ENCODE measurements around the gene TMEM151B. TPM values are rescaled to one million over a fixed set of nuclear protein-coding genes. Genes with fewer than 3 reads are reported as not detected.

Gene TMEM151B
- total RNA-seq, 4 donors from 2014 or later = 0.14 to 3.8 (median 1.7) TPM

- H3K4me3 ChIP-seq = no peak overlapping the region
- H3K27me3 ChIP-seq = no peaks in the 10 kb centered on the region
- in situ Hi-C loops (cut with MboI; ENCODE audit: low pct_ligation_motif_present in 1 of 4, low pct_unique_long_range_greater_than_20kb in 1 of 4, low sequenced_read_pairs in 3 of 4) = no loop called here
These were observed 26.9 kb upstream of the TMEM151B start for GRCh38 chr6:44243345-44243744.

GRCh38 chr6:44245391-44245911 lies 24.8 kb upstream of the TMEM151B start:
- TF ChIP-seq, protein P1, sequence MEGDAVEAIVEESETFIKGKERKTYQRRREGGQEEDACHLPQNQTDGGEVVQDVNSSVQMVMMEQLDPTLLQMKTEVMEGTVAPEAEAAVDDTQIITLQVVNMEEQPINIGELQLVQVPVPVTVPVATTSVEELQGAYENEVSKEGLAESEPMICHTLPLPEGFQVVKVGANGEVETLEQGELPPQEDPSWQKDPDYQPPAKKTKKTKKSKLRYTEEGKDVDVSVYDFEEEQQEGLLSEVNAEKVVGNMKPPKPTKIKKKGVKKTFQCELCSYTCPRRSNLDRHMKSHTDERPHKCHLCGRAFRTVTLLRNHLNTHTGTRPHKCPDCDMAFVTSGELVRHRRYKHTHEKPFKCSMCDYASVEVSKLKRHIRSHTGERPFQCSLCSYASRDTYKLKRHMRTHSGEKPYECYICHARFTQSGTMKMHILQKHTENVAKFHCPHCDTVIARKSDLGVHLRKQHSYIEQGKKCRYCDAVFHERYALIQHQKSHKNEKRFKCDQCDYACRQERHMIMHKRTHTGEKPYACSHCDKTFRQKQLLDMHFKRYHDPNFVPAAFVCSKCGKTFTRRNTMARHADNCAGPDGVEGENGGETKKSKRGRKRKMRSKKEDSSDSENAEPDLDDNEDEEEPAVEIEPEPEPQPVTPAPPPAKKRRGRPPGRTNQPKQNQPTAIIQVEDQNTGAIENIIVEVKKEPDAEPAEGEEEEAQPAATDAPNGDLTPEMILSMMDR (IDR thresholded peaks at IDR 0.05) = no peak
- TF ChIP-seq POLR2A (IDR thresholded peaks at IDR 0.05) (no peak), EP300 (IDR thresholded peaks at IDR 0.05; ENCODE audit: low read depth) (no peak), POLR2AphosphoS5 (IDR thresholded peaks at IDR 0.05) (no peak)
- H3K4me3 ChIP-seq = peak overlapping the region; percentile 54 to 98 (median 83)
- H3K36me3 ChIP-seq = peaks cover 0 to 17% (median 5%) of the 10 kb centered on the region in 4 donors
- intact Hi-C loops (cut with DNase I; ENCODE audit: low total_unique reads) (no loop called here), in situ Hi-C loops (cut with MboI; ENCODE audit: low pct_ligation_motif_present in 1 of 4, low pct_unique_long_range_greater_than_20kb in 1 of 4, low sequenced_read_pairs in 3 of 4) (no loop called here)
- 79 to 85% methylated on average over 7 to 12 of the region's 12 CpGs for WGBS, 2 donors (ENCODE audit: low coverage in 1 of 2)
- no peak for DNase-seq
- no peaks in the 10 kb centered on the region for H3K27me3 ChIP-seq
- peak overlapping the region; percentile 93 to 99 (median 95) for H3K27ac ChIP-seq
- no peaks in the 10 kb centered on the region for H3K9me3 ChIP-seq
- peaks cover 4 to 28% (median 16%) of the 10 kb centered on the region in 4 donors for H3K4me1 ChIP-seq

More at GRCh38 chr6:44243345-44243744, 26.9 kb upstream of the TMEM151B start:
- TF ChIP-seq POLR2AphosphoS5 (IDR thresholded peaks at IDR 0.05) (no peak), EP300 (IDR thresholded peaks at IDR 0.05; ENCODE audit: low read depth) (no peak), POLR2A (IDR thresholded peaks at IDR 0.05) (no peak)
- TF ChIP-seq, protein P1 (IDR thresholded peaks at IDR 0.05) = no peak
- intact Hi-C loops (cut with DNase I; ENCODE audit: low total_unique reads) = no loop called here
- 90% methylated on average over 7 of the region's 7 CpGs; no CpG with 5 or more reads in 1 of the 2 donors for WGBS, 2 donors (ENCODE audit: low coverage in 1 of 2)
- Histone ChIP-seq H3K27ac (no peak overlapping the region), H3K4me1 (peaks cover 0 to 14% (median 8%) of the 10 kb centered on the region in 4 donors), H3K36me3 (no peaks in the 10 kb centered on the region), H3K9me3 (no peaks in the 10 kb centered on the region)
- no peak for DNase-seq

- peak overlapping the region; percentile 54 to 98 (median 83) for H3K4me3 ChIP-seq
- peaks cover 4 to 28% (median 16%) of the 10 kb centered on the region in 4 donors for H3K4me1 ChIP-seq
- in situ Hi-C loops (cut with MboI; ENCODE audit: low pct_ligation_motif_present in 1 of 4, low pct_unique_long_range_greater_than_20kb in 1 of 4, low sequenced_read_pairs in 3 of 4) (no loop called here), intact Hi-C loops (cut with DNase I; ENCODE audit: low total_unique reads) (no loop called here)
- peak; percentile 91 for DNase-seq
- peaks cover 0 to 23% (median 8%) of the 10 kb centered on the region in 4 donors for H3K36me3 ChIP-seq
- TF ChIP-seq POLR2AphosphoS5 (IDR thresholded peaks at IDR 0.05) (peak in 2 of 3 donors; percentile 19 to 68), POLR2A (IDR thresholded peaks at IDR 0.05) (no peak), EP300 (IDR thresholded peaks at IDR 0.05; ENCODE audit: low read depth) (no peak)
- TF ChIP-seq, protein P1 (IDR thresholded peaks at IDR 0.05) = peak in 1 of 5 experiments; percentile 4
- no peaks in the 10 kb centered on the region for H3K27me3 ChIP-seq
- peak overlapping the region; percentile 93 to 99 (median 95) for H3K27ac ChIP-seq
- no peaks in the 10 kb centered on the region for H3K9me3 ChIP-seq
- WGBS, 2 donors (ENCODE audit: low coverage in 1 of 2) = 0 to 1% methylated on average over 1 to 55 of the region's 62 CpGs
These were observed 24.2 kb upstream of the TMEM151B start for GRCh38 chr6:44245912-44246662.

DNA sequence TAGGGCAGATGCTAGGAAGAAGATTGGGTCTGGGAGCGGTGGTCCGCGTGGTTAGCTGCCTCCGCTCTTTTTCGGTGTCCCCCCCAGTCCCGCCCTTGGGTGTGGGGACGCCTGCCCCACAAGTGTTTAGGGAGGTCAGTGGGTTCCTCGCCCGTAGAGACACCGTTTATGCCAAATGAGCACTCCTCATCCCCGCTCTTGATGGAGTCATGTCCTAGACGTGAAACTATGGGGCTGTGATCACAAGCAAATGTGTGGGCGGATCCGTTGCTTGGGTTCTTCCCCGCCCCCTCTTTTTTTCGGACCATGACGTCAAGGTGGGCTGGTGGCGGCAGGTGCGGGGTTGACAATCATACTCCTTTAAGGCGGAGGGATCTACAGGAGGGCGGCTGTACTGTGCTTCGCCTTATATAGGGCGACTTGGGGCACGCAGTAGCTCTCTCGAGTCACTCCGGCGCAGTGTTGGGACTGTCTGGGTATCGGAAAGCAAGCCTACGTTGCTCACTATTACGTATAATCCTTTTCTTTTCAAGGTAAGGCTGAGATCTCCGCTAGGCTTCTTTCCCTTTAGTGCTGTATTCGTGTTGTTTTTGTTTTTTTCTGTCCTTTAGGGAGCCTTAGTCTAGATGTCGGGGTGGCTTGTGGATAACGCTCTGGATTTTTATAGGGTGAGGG lies 23.4 kb upstream of the TMEM151B start, which contains the start of gene HSP90AB1:
HSP90AB1 (plus strand) TSS at position 439 of the 675 bp plus-strand sequence. CDS start 1,529 bp downstream, outside the sequence.
- Histone ChIP-seq H3K36me3 (peaks cover 0 to 30% (median 11%) of the 10 kb centered on the region in 4 donors), H3K27ac (peak within 1 kb of the TSS; percentile 93 to 99 (median 95)), H3K4me3 (peak within 1 kb of the TSS; percentile 77 to 98 (median 86)), H3K4me1 (peaks cover 4 to 28% (median 16%) of the 10 kb centered on the region in 4 donors), H3K27me3 (no peaks in the 10 kb centered on the region), H3K9me3 (no peaks in the 10 kb centered on the region)
- intact Hi-C loops (cut with DNase I; ENCODE audit: low total_unique reads) = no loop called here
- 0 to 1% methylated on average over 11 to 31 of the region's 34 CpGs for WGBS, 2 donors (ENCODE audit: low coverage in 1 of 2)
- TF ChIP-seq, protein P1 (IDR thresholded peaks at IDR 0.05) = peak in 1 of 5 experiments; percentile 6
- TF ChIP-seq POLR2A (IDR thresholded peaks at IDR 0.05) = peak; percentile 100
- no peak for TF ChIP-seq EP300 (IDR thresholded peaks at IDR 0.05; ENCODE audit: low read depth)
- TF ChIP-seq POLR2AphosphoS5 (IDR thresholded peaks at IDR 0.05) = peak; percentile 99 to 100 (median 100)
- in situ Hi-C loops (cut with MboI; ENCODE audit: low pct_ligation_motif_present in 1 of 4, low pct_unique_long_range_greater_than_20kb in 1 of 4, low sequenced_read_pairs in 3 of 4) = no loop called here
- DNase-seq = peak; percentile 98

Data from transverse colon (tissue), 4 donors.